Measurements from ENCODE around the gene PTER. TPM values are rescaled to one million over a fixed set of nuclear protein-coding genes. Genes with fewer than 3 reads are reported as not detected.

The PTER gene
- total RNA-seq, 4 donors from 2014 or later: 8.9 to 17.1 (median 14.5) TPM

DNA sequence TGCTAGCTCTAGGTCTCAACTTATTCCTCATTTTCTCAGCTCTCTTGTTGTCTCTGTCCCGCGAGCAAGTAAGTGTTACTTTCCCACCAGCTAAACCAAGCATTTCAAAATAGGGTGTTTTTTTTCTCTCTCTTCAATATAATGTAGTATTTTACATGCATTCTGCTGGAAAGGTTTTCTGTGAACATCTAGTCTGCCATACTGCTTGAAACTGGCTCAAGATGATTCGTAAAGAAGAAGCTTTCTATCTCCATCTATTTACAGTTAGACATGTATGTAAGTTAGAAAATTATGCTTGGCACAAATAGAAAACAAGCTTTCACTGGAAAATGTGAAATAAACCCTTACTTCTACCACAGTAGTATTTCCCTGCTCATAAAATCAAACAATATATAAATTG is 53.7 kb downstream of the PTER start:
- WGBS: 93% methylated on average over 3 of the region's 3 CpGs
- H3K4me3 ChIP-seq: no peak overlapping the region
- TF ChIP-seq, protein P1, sequence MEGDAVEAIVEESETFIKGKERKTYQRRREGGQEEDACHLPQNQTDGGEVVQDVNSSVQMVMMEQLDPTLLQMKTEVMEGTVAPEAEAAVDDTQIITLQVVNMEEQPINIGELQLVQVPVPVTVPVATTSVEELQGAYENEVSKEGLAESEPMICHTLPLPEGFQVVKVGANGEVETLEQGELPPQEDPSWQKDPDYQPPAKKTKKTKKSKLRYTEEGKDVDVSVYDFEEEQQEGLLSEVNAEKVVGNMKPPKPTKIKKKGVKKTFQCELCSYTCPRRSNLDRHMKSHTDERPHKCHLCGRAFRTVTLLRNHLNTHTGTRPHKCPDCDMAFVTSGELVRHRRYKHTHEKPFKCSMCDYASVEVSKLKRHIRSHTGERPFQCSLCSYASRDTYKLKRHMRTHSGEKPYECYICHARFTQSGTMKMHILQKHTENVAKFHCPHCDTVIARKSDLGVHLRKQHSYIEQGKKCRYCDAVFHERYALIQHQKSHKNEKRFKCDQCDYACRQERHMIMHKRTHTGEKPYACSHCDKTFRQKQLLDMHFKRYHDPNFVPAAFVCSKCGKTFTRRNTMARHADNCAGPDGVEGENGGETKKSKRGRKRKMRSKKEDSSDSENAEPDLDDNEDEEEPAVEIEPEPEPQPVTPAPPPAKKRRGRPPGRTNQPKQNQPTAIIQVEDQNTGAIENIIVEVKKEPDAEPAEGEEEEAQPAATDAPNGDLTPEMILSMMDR (IDR thresholded peaks at IDR 0.05): no peak
- no peak for TF ChIP-seq EP300 (IDR thresholded peaks at IDR 0.05)
- no peak for TF ChIP-seq POLR2AphosphoS5 (IDR thresholded peaks at IDR 0.05)
- no peak for TF ChIP-seq POLR2A (IDR thresholded peaks at IDR 0.05)
- H3K27ac ChIP-seq: no peak overlapping the region
- no peaks in the 10 kb centered on the region for H3K9me3 ChIP-seq
- no peaks in the 10 kb centered on the region for H3K27me3 ChIP-seq
- DNase-seq (ENCODE audit: low spot score in 2 of 2): no peak
- H3K4me1 ChIP-seq: no peaks in the 10 kb centered on the region
- H3K36me3 ChIP-seq: peaks cover 22% of the 10 kb centered on the region

DNA sequence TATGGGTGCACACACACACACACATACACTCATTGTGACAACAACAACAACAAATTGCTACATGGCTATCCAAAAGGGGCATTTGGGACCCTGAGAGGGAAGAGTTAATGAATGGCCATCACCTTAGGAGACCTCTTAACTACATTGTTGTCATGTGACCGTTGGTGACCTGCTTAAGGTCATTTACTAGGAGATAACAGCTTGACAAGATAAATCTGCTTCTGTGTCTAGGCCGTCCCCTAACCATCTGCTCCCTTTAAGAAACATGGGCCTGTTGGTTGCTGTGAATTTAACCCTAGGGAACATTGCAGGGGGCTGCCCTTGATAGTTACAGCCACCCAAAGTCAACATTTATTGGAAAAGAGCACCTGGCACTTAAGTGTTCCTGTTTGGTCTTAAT is 55.1 kb downstream of the PTER start:
- no peaks in the 10 kb centered on the region for H3K4me1 ChIP-seq
- TF ChIP-seq POLR2A (IDR thresholded peaks at IDR 0.05) (no peak), POLR2AphosphoS5 (IDR thresholded peaks at IDR 0.05) (no peak), EP300 (IDR thresholded peaks at IDR 0.05) (no peak)
- TF ChIP-seq, protein P1 (IDR thresholded peaks at IDR 0.05): no peak
- H3K9me3 ChIP-seq: no peaks in the 10 kb centered on the region
- H3K36me3 ChIP-seq: peaks cover 16% of the 10 kb centered on the region
- no peak overlapping the region for H3K4me3 ChIP-seq
- 61% methylated on average over 2 of the region's 2 CpGs for WGBS
- no peak overlapping the region for H3K27ac ChIP-seq
- no peak for DNase-seq (ENCODE audit: low spot score in 2 of 2)
- no peaks in the 10 kb centered on the region for H3K27me3 ChIP-seq

DNA sequence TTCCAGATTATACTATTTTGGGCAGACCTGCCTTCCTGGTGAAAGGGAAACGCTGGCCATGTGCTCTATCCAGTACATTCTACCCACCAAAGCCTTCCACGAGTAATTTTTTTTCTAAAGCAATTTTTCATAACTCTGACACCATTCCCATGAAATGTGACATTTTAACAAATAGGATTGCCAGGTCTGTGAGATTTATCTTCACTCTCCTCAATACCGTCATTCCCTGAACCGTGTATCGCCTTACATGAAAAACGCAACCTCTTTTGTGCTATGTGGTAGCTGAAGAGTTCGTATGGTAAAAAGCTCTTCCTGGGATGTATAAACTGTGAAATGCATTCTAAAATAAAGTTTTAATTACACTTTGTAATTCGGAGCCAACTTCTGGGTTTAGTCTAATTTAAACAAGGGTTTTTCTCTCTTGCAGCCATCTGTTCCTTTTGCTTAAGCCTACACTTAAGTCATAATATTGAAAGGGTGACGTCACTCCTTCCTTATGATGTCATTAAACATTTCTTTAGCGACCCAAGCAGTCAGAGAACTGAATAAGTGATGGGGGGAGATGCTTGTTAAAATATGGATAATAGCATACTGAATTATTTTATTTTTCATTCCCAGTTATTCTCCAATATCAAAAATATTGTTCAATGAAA is 57.2 kb downstream of the PTER start:
- WGBS: 84% methylated on average over 10 of the region's 10 CpGs
- H3K27me3 ChIP-seq: no peaks in the 10 kb centered on the region
- no peak overlapping the region for H3K4me3 ChIP-seq
- peaks cover 9% of the 10 kb centered on the region for H3K36me3 ChIP-seq
- no peaks in the 10 kb centered on the region for H3K4me1 ChIP-seq
- TF ChIP-seq, protein P1 (IDR thresholded peaks at IDR 0.05): no peak
- TF ChIP-seq EP300 (IDR thresholded peaks at IDR 0.05): no peak
- TF ChIP-seq POLR2A (IDR thresholded peaks at IDR 0.05): no peak
- TF ChIP-seq POLR2AphosphoS5 (IDR thresholded peaks at IDR 0.05): no peak
- H3K9me3 ChIP-seq: no peaks in the 10 kb centered on the region
- H3K27ac ChIP-seq: no peak overlapping the region
- no peak for DNase-seq (ENCODE audit: low spot score in 2 of 2)

DNA sequence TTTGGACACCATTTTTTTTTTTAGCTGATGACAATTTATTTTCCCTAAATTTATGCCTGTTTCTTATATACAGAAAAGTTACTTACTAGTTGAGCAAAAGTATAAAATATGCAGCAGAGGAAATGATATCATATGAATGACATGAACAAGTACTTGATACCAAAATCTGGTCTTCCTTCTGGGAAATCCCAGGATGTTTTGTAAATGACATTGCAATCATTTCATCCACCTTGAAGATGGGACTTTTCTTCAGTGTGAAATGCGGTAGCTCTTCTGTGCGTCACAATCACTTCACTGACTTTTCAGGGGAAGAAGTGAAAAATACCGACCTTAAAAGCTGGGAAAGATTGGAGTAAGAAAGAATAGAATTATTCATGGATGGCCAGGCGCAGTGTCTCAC is 61.1 kb downstream of the PTER start:
- DNase-seq (ENCODE audit: low spot score in 2 of 2): no peak
- TF ChIP-seq POLR2A (IDR thresholded peaks at IDR 0.05) (no peak), POLR2AphosphoS5 (IDR thresholded peaks at IDR 0.05) (no peak), EP300 (IDR thresholded peaks at IDR 0.05) (no peak)
- TF ChIP-seq, protein P1 (IDR thresholded peaks at IDR 0.05): no peak
- Histone ChIP-seq H3K4me1 (no peaks in the 10 kb centered on the region), H3K27me3 (no peaks in the 10 kb centered on the region), H3K9me3 (no peaks in the 10 kb centered on the region), H3K4me3 (no peak overlapping the region), H3K36me3 (peaks cover 6% of the 10 kb centered on the region), H3K27ac (no peak overlapping the region)
- WGBS: 88% methylated on average over 4 of the region's 4 CpGs

DNA sequence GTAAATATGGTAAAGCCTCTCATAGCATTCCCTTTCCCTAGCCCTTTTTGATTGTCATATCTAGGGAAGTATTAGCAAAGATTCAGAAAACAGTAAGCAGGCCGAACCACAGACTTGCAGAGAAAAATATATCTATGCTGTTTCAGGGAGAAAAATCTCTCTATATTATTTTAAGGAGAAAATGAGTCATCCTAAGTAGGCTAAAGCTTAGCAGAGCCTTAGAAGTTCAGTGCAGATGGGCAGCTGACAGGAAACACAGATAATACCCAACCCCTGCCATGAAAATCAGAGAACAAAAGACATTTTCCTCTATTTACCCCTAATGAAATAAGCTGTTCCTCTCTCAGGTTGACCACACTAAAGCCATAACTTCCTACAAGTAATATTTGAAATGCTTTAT is 68.4 kb downstream of the PTER start:
- 94% methylated on average over 1 of the region's 1 CpG for WGBS
- no peak overlapping the region for H3K27ac ChIP-seq
- no peaks in the 10 kb centered on the region for H3K9me3 ChIP-seq
- no peaks in the 10 kb centered on the region for H3K27me3 ChIP-seq
- no peaks in the 10 kb centered on the region for H3K4me1 ChIP-seq
- no peak for DNase-seq (ENCODE audit: low spot score in 2 of 2)
- H3K4me3 ChIP-seq: no peak overlapping the region
- H3K36me3 ChIP-seq: peaks cover 7% of the 10 kb centered on the region
- TF ChIP-seq POLR2A (IDR thresholded peaks at IDR 0.05): no peak
- no peak for TF ChIP-seq POLR2AphosphoS5 (IDR thresholded peaks at IDR 0.05)
- TF ChIP-seq, protein P1 (IDR thresholded peaks at IDR 0.05): no peak
- no peak for TF ChIP-seq EP300 (IDR thresholded peaks at IDR 0.05)
